ENCODE data around the gene TMEM131. TPM values are rescaled to one million over a fixed set of nuclear protein-coding genes. Genes with fewer than 3 reads are reported as not detected.
"Not testable (repeated sequence)": the region's sequence is repeated elsewhere in the genome, so short reads cannot be mapped to it uniquely, and the experiment has no call there.

TMEM131 gene
- total RNA-seq, 6 donors from 2014 or later: 30.5 to 67.5 (median 39.7) TPM

DNA sequence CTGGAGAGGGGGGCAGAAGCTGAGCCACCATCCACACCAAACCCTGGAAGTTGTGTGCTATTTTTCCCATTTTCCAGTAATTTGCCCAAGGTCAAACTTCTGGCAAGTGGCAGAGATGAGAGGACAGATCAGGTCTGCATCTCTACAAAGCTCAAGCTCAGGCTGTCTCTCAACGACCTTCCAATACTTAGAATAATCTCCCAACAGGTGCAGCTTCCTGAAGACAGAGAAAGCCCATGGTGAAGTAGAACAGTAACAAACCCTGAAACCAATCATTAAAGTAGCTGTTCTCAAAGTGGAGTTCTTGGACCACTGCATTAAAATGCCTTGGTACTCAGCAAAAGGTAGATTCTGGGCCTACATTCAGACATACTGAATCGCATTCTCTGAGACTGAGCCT is 37.6 kb downstream of the TMEM131 start:
- DNase-seq: no peak
- WGBS, 2 donors: 80 to 85% methylated on average over 2 of the region's 2 CpGs
- TF ChIP-seq POLR2A (IDR thresholded peaks at IDR 0.05) (no peak), POLR2AphosphoS5 (IDR thresholded peaks at IDR 0.05) (no peak), EP300 (IDR thresholded peaks at IDR 0.05) (no peak)
- TF ChIP-seq, protein P1, sequence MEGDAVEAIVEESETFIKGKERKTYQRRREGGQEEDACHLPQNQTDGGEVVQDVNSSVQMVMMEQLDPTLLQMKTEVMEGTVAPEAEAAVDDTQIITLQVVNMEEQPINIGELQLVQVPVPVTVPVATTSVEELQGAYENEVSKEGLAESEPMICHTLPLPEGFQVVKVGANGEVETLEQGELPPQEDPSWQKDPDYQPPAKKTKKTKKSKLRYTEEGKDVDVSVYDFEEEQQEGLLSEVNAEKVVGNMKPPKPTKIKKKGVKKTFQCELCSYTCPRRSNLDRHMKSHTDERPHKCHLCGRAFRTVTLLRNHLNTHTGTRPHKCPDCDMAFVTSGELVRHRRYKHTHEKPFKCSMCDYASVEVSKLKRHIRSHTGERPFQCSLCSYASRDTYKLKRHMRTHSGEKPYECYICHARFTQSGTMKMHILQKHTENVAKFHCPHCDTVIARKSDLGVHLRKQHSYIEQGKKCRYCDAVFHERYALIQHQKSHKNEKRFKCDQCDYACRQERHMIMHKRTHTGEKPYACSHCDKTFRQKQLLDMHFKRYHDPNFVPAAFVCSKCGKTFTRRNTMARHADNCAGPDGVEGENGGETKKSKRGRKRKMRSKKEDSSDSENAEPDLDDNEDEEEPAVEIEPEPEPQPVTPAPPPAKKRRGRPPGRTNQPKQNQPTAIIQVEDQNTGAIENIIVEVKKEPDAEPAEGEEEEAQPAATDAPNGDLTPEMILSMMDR (IDR thresholded peaks at IDR 0.05): no peak

DNA sequence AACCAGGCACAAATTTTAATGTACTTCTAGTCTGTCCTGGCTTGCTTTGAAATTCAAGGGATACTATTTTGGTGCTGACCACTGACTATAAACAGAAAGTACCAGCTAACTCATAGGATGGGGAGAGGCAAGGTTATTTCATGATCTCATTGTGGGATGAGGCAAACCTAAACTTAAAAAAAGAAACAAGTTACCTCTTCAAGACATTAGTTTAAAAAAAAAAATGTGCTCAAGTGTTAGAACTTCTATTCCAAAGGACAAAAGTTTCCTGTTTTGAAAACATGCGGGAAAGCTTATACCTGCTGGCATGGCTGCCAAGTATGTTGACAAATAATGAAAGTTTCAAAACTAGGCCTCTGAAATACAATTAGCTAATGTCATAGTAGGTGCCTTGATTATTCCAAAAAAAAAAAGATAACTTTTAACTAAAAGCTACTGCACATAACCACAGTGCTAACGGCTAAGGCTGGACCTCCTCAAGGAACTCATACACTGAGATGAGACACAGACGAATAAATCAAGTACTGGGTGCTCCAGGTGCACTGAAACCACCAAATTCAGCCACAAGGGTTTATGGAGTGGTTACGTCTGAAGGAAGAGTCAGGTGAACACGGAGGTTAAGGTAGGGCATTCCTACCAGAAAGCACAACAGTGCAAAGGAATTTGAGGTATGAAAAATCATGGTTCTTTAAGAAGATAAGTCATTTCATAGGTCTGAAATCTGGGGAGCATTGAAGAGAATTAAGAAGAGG is 38.1 kb downstream of the TMEM131 start:
- H3K4me3 ChIP-seq: no peak overlapping the region
- no peak overlapping the region for H3K27ac ChIP-seq
- H3K27me3 ChIP-seq: no peaks in the 10 kb centered on the region
- H3K9me3 ChIP-seq: no peaks in the 10 kb centered on the region
- 64 to 68% methylated on average over 5 of the region's 5 CpGs for WGBS, 2 donors
- peak in 1 of 2 donors; percentile 79 for ATAC-seq (ENCODE audit: low FRiP score in 2 of 2)
- H3K36me3 ChIP-seq: no peaks in the 10 kb centered on the region
- TF ChIP-seq, protein P1 (IDR thresholded peaks at IDR 0.05): peak in 1 of 6 experiments; percentile 16
- no peak for TF ChIP-seq EP300 (IDR thresholded peaks at IDR 0.05)
- H3K4me1 ChIP-seq: peaks cover 0 to 12% (median 3%) of the 10 kb centered on the region in 4 donors
- no peak for DNase-seq

More for the DNA sequence above, 37.6 kb downstream of the TMEM131 start:
- peaks cover 0 to 12% (median 3%) of the 10 kb centered on the region in 4 donors for H3K4me1 ChIP-seq
- H3K4me3 ChIP-seq: no peak overlapping the region
- no peaks in the 10 kb centered on the region for H3K9me3 ChIP-seq
- no peaks in the 10 kb centered on the region for H3K36me3 ChIP-seq
- no peaks in the 10 kb centered on the region for H3K27me3 ChIP-seq
- ATAC-seq (ENCODE audit: low FRiP score in 2 of 2): no peak
- no peak overlapping the region for H3K27ac ChIP-seq

DNA sequence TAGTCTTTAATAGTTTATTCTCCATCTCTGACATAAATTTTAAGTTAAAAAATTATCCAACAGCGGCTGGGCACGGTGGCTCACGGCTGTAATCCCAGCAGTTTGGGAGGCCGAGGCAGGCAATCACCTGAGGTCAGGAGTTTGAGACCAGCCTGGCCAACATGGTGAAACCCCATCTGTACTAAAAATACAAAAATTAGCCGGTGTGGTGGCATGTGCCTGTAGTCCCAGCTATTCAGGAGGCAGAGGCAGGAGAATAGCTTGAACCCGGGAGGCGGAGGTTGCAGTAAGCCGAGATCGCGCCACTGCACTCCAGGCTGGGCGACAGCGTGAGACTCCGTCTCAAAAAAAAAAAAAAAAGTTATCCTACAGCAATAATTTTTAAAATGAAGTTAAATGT is 39.0 kb downstream of the TMEM131 start:
- DNase-seq: not testable (repeated sequence)

DNA sequence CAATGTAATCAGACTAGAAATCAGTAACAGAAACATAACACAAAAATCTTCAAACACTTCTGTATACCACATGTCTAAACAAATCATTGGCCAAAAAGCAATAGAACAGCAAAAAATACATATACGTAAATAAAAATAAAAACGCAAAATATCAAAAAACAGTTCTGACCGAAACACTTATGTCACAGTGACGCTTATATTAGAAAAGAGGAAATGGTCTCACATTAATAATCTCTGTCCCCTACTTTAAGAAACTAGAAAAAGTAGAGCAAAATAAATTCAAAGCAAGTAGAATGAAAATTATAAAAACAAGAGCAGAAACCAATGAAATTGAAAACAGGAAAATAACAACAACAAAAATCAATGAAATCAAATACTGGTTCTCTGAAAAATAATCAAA is 41.9 kb downstream of the TMEM131 start:
- Histone ChIP-seq H3K4me1 (peaks cover 0 to 15% (median 11%) of the 10 kb centered on the region in 4 donors), H3K27me3 (no peaks in the 10 kb centered on the region), H3K4me3 (no peak overlapping the region), H3K27ac (no peak overlapping the region), H3K36me3 (no peaks in the 10 kb centered on the region), H3K9me3 (no peaks in the 10 kb centered on the region)
- ATAC-seq (ENCODE audit: low FRiP score in 2 of 2) (no peak), DNase-seq (no peak)
- 79 to 81% methylated on average over 4 of the region's 4 CpGs for WGBS, 2 donors
- TF ChIP-seq, protein P1 (IDR thresholded peaks at IDR 0.05): no peak
- no peak for TF ChIP-seq EP300 (IDR thresholded peaks at IDR 0.05)
- no peak for TF ChIP-seq POLR2A (IDR thresholded peaks at IDR 0.05)
- no peak for TF ChIP-seq POLR2AphosphoS5 (IDR thresholded peaks at IDR 0.05)

More for the DNA sequence above, 39.0 kb downstream of the TMEM131 start:
- H3K4me3 ChIP-seq; H3K27me3 ChIP-seq; H3K27ac ChIP-seq; H3K36me3 ChIP-seq; H3K9me3 ChIP-seq; ATAC-seq (ENCODE audit: low FRiP score in 2 of 2): not testable (repeated sequence)
- peaks cover 0 to 12% (median 3%) of the 10 kb centered on the region in 4 donors for H3K4me1 ChIP-seq
- 93% methylated on average over 12 of the region's 13 CpGs for WGBS, 2 donors

DNA sequence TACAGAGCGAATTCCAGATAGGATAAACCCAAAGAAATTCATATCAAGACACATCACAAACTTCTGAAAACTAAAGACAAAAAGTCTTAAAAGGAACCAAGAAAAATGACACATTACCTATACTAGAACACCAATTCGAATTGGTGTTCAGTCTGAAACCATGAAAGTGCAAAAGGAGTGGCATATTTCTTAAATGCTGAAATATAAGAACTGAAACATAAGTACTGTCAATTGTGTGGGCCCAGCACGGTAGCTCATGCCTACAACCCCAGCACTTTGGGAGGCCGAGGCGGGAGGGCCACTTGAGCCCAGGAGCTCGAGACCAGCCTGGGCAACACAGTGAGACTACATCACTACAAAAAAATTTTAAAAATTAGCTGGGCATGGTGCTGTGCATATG is 43.4 kb downstream of the TMEM131 start:
- Histone ChIP-seq H3K4me1 (peaks cover 0 to 12% (median 5%) of the 10 kb centered on the region in 4 donors), H3K4me3 (no peak overlapping the region), H3K27ac (no peak overlapping the region), H3K27me3 (no peaks in the 10 kb centered on the region), H3K36me3 (no peaks in the 10 kb centered on the region), H3K9me3 (no peaks in the 10 kb centered on the region)
- DNase-seq (peak in 1 of 2 donors; percentile 20), ATAC-seq (ENCODE audit: low FRiP score in 2 of 2) (no peak)
- TF ChIP-seq, protein P1 (IDR thresholded peaks at IDR 0.05): no peak
- TF ChIP-seq POLR2A (IDR thresholded peaks at IDR 0.05) (no peak), POLR2AphosphoS5 (IDR thresholded peaks at IDR 0.05) (no peak), EP300 (IDR thresholded peaks at IDR 0.05) (no peak)
- 94 to 96% methylated on average over 6 of the region's 6 CpGs for WGBS, 2 donors

Measured in upper lobe of left lung (tissue), 6 donors.